Activated B cell treated with CpG ODN at 0.5 μM for 24 hours (primary cell): ENCODE measurements around the gene CHD6. TPM values are rescaled to one million over a fixed set of nuclear protein-coding genes. Genes with fewer than 3 reads are reported as not detected.

Experiments
- ATAC-seq: fragments of 200-7000 bp; cut with Tn5 transposase; one replicate; pipeline ENCODE4 v1.10.0; 2021; ENCODE audit warnings: low read depth, mild to moderate bottlenecking, moderate library complexity
- CTCF ChIA-PET: fragments of 350-600 bp; sonication (Branson Sonifier 250); formaldehyde crosslinking; loops from one replicate; lab custom pipeline; 2021; ENCODE audit warnings: antibody characterized with exemption; lab: Charles Lee
- POLR2A ChIA-PET: fragments of 350-600 bp; sonication (Branson Sonifier 250); formaldehyde crosslinking; loops from one replicate; lab custom pipeline; 2021; ENCODE audit warnings: antibody characterized with exemption; lab: Charles Lee
- DNase-seq: peaks from one replicate; pipeline ENCODE4 v3.0.0; 2022
- H3K27ac Mint-ChIP-seq: one replicate; pipeline ENCODE4 v1.8.0; 2020; ENCODE audit warnings: mixed read lengths
- H3K27me3 Mint-ChIP-seq: one replicate; pipeline ENCODE4 v1.8.0; 2021; ENCODE audit warnings: mixed read lengths
- H3K36me3 Mint-ChIP-seq: one replicate; pipeline ENCODE4 v1.8.0; 2021; ENCODE audit warnings: low read depth, mixed read lengths
- H3K4me1 Mint-ChIP-seq: one replicate; pipeline ENCODE4 v1.8.0; 2021; ENCODE audit warnings: mixed read lengths
- H3K4me3 Mint-ChIP-seq: one replicate; pipeline ENCODE4 v1.8.0; 2020; ENCODE audit warnings: mild to moderate bottlenecking, mixed read lengths
- H3K9me3 Mint-ChIP-seq: one replicate; pipeline ENCODE4 v1.8.0; 2020; ENCODE audit warnings: mixed read lengths
- intact Hi-C: fragments of 100-400 bp; cut with micrococcal nuclease; formaldehyde crosslinking; loops from one replicate; pipeline ENCODE4 v1.15.1; 2024
- total RNA-seq: library from RNA; stranded (reverse); gene quantifications from 2 replicates; pipeline ENCODE4 v1.2.3, GENCODE V29; 2022
- TF ChIP-seq, protein P1 (sequence below): fragments of 200-600 bp; IDR thresholded peaks from one replicate; pipeline ENCODE4 v1.8.0; 2022; ENCODE audit warnings: antibody characterized with exemption, mild to moderate bottlenecking

CHD6 gene
- total RNA-seq, 1 donor from 2014 or later = 59.9 TPM

DNA sequence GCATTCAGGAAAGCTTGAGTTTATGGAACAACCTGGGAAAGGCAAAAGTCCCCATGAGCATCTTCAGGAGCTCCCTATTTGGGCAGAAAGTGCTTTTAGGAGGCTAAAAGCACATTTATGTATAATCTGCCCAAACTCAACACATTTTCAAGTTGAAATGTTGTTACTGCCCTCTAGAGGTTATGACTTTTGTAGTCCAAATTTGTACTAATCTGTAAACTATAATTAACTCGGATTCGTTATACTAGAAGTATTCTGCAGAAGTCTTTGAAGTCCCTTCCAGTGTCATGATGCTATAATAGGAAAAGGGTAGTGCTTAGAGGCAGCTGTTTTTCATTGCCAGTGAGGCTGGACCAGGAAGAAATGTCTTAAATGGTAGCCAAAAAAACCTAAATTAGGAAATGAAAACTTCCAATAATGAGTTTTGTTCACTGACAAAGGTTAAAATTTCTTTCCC lies 206.8 kb downstream of the CHD6 start:
- ChIA-PET CTCF (interaction anchor here (1.3 to 2.8 kb wide), 5 partner anchors 10 to 443 kb away, joined by 3 to 10 read pairs (median 4); no protein-coding TSS in a partner anchor), POLR2A (no interaction called here)
- Mint-ChIP-seq H3K4me3 (no peak overlapping the region), H3K36me3 (peaks cover 94% of the 10 kb centered on the region), H3K4me1 (no peaks in the 10 kb centered on the region), H3K27ac (no peak overlapping the region), H3K27me3 (no peaks in the 10 kb centered on the region), H3K9me3 (no peaks in the 10 kb centered on the region)
- DNase-seq (no peak), ATAC-seq (no peak)
- intact Hi-C loops = loop anchor here (1.0 to 2.0 kb wide), 3 partner anchors 71 to 277 kb away; partner anchors contain the start of gene LPIN3
- TF ChIP-seq, protein P1, sequence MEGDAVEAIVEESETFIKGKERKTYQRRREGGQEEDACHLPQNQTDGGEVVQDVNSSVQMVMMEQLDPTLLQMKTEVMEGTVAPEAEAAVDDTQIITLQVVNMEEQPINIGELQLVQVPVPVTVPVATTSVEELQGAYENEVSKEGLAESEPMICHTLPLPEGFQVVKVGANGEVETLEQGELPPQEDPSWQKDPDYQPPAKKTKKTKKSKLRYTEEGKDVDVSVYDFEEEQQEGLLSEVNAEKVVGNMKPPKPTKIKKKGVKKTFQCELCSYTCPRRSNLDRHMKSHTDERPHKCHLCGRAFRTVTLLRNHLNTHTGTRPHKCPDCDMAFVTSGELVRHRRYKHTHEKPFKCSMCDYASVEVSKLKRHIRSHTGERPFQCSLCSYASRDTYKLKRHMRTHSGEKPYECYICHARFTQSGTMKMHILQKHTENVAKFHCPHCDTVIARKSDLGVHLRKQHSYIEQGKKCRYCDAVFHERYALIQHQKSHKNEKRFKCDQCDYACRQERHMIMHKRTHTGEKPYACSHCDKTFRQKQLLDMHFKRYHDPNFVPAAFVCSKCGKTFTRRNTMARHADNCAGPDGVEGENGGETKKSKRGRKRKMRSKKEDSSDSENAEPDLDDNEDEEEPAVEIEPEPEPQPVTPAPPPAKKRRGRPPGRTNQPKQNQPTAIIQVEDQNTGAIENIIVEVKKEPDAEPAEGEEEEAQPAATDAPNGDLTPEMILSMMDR = no peak

GRCh38 chr20:41408986-41409385 lies 209.2 kb downstream of the CHD6 start:
- Mint-ChIP-seq H3K36me3 (peaks cover 94% of the 10 kb centered on the region), H3K9me3 (no peaks in the 10 kb centered on the region), H3K27ac (no peak overlapping the region), H3K4me3 (no peak overlapping the region), H3K4me1 (peaks cover 3% of the 10 kb centered on the region), H3K27me3 (no peaks in the 10 kb centered on the region)
- ATAC-seq (no peak), DNase-seq (no peak)
- ChIA-PET CTCF (no interaction called here), POLR2A (no interaction called here)
- intact Hi-C loops = no loop called here
- TF ChIP-seq, protein P1 = no peak

- Mint-ChIP-seq H3K9me3 (no peaks in the 10 kb centered on the region), H3K4me1 (peaks cover 3% of the 10 kb centered on the region), H3K27me3 (no peaks in the 10 kb centered on the region), H3K4me3 (no peak overlapping the region), H3K27ac (no peak overlapping the region), H3K36me3 (peaks cover 90% of the 10 kb centered on the region)
- ChIA-PET CTCF (no interaction called here), POLR2A (no interaction called here)
- ATAC-seq (no peak), DNase-seq (no peak)
- intact Hi-C loops = no loop called here
- TF ChIP-seq, protein P1 = no peak
Measured at GRCh38 chr20:41408156-41408794, 209.9 kb downstream of the CHD6 start.

DNA sequence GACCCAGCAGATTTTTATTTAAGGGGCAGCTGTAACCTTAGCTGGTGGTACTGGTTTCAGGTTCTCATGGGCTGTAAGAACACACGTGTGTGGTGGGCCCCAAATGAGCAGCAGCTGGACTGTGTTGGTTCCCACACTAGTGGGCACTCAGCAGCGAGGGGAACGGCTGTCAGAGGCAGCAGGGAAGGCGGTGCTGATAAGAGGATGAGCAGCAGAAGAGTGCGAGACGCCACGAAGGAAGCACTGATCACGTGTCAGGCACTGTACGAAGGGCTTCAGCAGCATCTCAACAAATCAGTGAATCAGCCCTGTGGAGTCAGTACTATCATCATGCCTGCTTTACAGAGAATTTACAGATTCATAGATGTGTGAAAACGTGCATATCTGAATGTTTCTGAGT lies 210.6 kb downstream of the CHD6 start:
- intact Hi-C loops = no loop called here
- DNase-seq = no peak
- ChIA-PET POLR2A (no interaction called here), CTCF (no interaction called here)
- no peak for ATAC-seq
- H3K27me3 Mint-ChIP-seq = no peaks in the 10 kb centered on the region
- H3K4me3 Mint-ChIP-seq = no peak overlapping the region
- peaks cover 3% of the 10 kb centered on the region for H3K4me1 Mint-ChIP-seq
- peaks cover 86% of the 10 kb centered on the region for H3K36me3 Mint-ChIP-seq
- H3K27ac Mint-ChIP-seq = no peak overlapping the region
- no peaks in the 10 kb centered on the region for H3K9me3 Mint-ChIP-seq
- TF ChIP-seq, protein P1 = no peak

GRCh38 chr20:41406896-41407444 lies 211.2 kb downstream of the CHD6 start:
- H3K4me1 Mint-ChIP-seq = peaks cover 3% of the 10 kb centered on the region
- intact Hi-C loops = no loop called here
- POLR2A ChIA-PET = no interaction called here
- no peak for DNase-seq
- H3K27me3 Mint-ChIP-seq = no peaks in the 10 kb centered on the region
- H3K27ac Mint-ChIP-seq = no peak overlapping the region
- TF ChIP-seq, protein P1 = no peak
- peaks cover 84% of the 10 kb centered on the region for H3K36me3 Mint-ChIP-seq
- no peak overlapping the region for H3K4me3 Mint-ChIP-seq
- no peak for ATAC-seq
- no peaks in the 10 kb centered on the region for H3K9me3 Mint-ChIP-seq
- CTCF ChIA-PET = no interaction called here
